Thyroid gland (tissue), 4 donors: ENCODE measurements around the gene ARSH.

Experiments
- CTCF ChIP-seq, 6 experiments: fragments of 200-600 bp in 3 of 6; fragments of 450-650 bp in 3 of 6; sonication (generic) in 3 of 6; IDR thresholded peaks; one replicate each; pipeline ENCODE4 v1.5.1; 2016 to 2019; ENCODE audit warnings: antibody characterized with exemption in 6 of 6, mild to moderate bottlenecking in 2 of 6, inconsistent platforms in 1 of 6, moderate library complexity in 1 of 6
- POLR2A ChIP-seq, 2 donors: fragments of 450-650 bp; IDR thresholded peaks; one replicate each; pipeline ENCODE4 v1.6.1; 2017; ENCODE audit warnings: antibody characterized with exemption in 2 of 2, mild to moderate bottlenecking in 2 of 2, moderate library complexity in 1 of 2

GRCh38 chrX:2972391-2972790 is 34.0 kb upstream of the ARSH start:
- TF ChIP-seq CTCF (IDR thresholded peaks at IDR 0.05), result no peak
- no peak for TF ChIP-seq POLR2A (IDR thresholded peaks at IDR 0.05)
